GM10266 (cell line): Measurements from ENCODE around the gene HDC.

Experiments used
- DNase-seq: peaks from one replicate; pipeline ENCODE4 v3.0.0; 2012; ENCODE audit errors: extremely low spot score
- TF ChIP-seq, protein P1 (sequence below): IDR thresholded peaks from 2 replicates; pipeline ENCODE4 v1.5.1; 2012; ENCODE audit warnings: mild to moderate bottlenecking, low read depth; ENCODE audit not compliant: control insufficient read depth, insufficient read depth; ENCODE audit errors: missing control alignments

Gene HDC

DNA sequence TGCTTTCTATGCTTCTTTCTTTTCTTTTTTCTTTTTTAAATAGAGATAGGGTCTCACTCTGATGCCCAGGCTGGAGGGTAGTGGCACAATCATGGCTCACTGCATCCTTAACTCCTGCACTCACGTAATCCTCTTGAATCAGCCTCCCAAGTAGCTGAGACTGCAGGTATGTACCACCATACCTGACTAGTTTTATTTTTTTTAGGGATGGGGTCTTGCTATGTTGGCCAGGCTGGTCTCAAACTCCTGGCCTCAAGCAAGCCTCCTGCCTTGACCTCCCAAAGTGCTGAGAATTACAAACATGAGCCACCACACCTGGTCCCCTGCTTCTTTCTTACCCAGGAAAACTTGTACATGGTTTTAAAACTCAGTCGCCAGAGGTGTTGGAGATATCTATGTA lies 24.2 kb upstream of the HDC start:
- TF ChIP-seq, protein P1, sequence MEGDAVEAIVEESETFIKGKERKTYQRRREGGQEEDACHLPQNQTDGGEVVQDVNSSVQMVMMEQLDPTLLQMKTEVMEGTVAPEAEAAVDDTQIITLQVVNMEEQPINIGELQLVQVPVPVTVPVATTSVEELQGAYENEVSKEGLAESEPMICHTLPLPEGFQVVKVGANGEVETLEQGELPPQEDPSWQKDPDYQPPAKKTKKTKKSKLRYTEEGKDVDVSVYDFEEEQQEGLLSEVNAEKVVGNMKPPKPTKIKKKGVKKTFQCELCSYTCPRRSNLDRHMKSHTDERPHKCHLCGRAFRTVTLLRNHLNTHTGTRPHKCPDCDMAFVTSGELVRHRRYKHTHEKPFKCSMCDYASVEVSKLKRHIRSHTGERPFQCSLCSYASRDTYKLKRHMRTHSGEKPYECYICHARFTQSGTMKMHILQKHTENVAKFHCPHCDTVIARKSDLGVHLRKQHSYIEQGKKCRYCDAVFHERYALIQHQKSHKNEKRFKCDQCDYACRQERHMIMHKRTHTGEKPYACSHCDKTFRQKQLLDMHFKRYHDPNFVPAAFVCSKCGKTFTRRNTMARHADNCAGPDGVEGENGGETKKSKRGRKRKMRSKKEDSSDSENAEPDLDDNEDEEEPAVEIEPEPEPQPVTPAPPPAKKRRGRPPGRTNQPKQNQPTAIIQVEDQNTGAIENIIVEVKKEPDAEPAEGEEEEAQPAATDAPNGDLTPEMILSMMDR: no peak
- no peak for DNase-seq

DNA sequence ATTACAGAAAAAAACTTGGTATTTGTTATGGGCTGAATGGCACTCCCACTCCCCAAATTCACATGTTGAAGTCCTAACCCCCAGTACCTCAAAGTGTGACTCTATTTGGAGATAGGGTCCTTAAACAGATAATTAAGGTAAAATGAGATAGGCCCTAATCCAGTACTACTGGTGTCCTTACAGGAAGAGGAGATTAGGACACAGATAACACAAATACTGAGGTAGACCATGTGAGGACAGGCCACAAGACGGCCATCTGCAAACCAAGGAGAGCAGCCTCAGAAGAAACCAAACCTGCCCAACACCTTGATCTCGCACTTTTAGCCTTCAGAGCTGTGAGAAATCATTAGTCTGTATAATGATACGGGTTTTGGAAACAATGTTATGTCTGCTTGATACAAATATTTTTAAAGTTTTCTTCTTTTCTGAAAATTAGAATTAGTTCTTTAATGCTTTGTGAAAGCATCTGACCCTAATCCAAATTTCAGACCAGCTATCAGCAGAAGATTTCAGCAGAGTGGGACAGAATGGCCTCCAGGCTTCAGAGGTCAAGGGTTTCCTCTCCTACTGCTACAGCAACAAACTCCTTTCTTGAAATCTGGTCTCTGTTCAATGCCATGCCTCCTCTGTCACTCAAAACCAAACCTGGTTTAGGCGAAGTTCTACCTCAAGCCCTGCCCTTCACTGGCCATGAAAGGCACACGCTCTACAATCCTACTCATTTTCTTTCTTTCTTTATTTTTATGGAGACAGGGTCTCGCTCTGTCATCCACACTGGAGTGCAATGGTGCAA lies 22.0 kb upstream of the HDC start:
- TF ChIP-seq, protein P1: no peak

DNA sequence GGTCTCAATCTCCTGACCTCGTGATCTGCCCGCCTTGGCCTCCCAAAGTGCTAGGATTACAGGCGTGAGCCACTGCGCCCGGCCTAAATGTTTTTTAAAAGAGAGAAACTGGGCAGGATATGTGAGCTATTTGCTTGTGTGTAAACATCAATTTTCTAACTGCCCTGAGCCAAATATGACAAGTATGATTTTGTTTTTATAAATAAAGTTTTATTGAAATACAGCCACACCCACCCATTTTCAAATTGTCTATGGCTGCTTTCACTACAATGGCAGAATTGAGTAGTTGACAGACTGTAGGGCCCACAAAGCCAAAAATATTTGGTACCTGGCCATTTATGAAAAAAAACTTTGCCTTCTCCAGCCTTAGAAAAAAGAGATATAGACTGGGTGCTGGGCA lies 15.9 kb upstream of the HDC start:
- TF ChIP-seq, protein P1: no peak
- no peak for DNase-seq

More for the DNA sequence above, 22.0 kb upstream of the HDC start:
- DNase-seq: no peak

DNA sequence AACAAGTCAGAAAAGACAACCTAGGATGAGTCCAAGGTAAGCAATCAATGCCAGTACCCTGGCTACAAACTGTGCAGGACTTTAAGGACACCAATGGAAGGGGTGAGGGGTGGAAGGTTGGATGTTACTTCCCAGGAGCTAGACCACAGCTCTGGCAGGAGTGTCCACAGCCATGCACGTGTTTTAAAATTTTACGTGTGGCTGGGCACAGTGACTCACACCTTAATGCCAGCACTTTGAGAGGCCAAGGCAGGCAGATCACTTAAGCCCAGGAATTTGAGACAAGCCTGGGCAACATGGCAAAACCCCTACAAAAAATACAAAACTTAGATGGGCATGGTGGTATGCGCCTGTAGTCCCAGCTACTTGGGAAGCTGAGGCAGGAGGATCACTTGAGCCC lies 14.7 kb upstream of the HDC start:
- no peak for DNase-seq
- TF ChIP-seq, protein P1: no peak

DNA sequence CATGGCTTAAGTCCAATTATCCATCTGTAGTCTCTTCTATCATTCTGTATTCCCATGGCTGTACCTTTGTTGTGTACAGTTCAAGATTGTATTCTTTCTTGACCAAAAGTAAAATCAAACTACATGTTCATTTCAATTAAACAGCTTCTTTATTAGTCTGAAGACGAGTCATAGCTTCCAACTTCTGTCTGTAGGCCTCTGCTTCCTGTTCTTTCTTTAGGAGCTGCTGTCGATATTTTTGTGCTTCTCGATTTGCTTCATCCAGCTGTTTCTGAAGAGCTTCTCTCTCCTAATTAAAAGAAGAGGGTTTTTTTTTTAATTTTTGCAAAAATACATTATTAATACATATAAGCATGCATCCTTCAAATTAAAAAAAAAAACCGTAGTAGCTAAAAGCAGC lies 13.0 kb upstream of the HDC start:
- TF ChIP-seq, protein P1: no peak
- no peak for DNase-seq

DNA sequence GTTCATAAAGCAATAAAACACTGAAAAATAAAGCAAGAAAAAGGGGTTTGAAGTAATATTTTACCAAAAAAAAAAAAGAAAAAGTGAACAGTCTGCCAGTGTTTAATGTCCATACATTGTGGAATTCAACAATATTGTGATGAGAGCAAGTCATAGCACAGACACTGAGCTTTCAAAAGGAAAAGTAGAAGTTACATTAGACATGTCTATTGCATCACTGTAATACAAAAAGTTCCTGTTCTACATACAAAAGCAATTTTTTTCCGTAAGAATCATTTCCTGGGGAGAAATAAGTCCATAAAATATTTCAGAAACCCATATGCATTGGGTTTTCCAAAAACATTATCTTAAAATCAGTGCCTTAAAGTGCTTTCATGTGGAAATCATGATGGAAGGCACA lies 11.8 kb upstream of the HDC start:
- no peak for DNase-seq
- TF ChIP-seq, protein P1: no peak

DNA sequence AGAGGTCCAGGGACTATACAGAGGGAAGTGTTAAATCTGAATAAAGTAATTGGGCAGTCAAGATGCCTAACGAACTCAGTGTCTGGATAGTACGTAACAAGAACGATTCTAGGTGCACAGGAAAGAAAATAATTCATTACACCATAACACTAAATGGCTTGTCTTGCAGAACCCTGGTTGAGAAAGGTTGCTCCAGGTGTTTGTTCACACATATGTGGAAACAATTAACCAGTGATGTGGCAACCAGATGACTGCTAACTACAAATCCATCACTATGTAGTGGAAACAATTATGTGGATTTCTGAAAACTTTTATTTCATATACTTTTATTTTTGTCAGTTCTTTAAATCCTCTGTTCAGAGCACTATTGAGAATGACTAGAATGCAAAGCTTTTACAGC lies 10.4 kb upstream of the HDC start:
- TF ChIP-seq, protein P1: no peak
- no peak for DNase-seq
